ENCODE results near the gene TLE2. TPM values are rescaled to one million over a fixed set of nuclear protein-coding genes. Genes with fewer than 3 reads are reported as not detected.
"Not testable (repeated sequence)": the region's sequence is repeated elsewhere in the genome, so short reads cannot be mapped to it uniquely, and the experiment has no call there.

The TLE2 gene
- total RNA-seq, 1 donor from 2014 or later = 0.53 TPM

GRCh38 chr19:3015126-3016057, 13.7 kb downstream of the TLE2 start:
- TF ChIP-seq CTCF (IDR thresholded peaks at IDR 0.05; ENCODE audit: insufficient read depth, low read length, severe bottlenecking) = no peak
- Histone ChIP-seq H3K27me3 (ENCODE audit: control insufficient read depth, insufficient read depth, low read length) (no peaks in the 10 kb centered on the region), H3K4me3 (ENCODE audit: low read depth, low read length) (no peak overlapping the region), H3K36me3 (ENCODE audit: control insufficient read depth, insufficient read depth, low read length) (no peaks in the 10 kb centered on the region)
- DNase-seq (ENCODE audit: low read depth) (no peak), FAIRE-seq (no peak)

- DNase-seq (ENCODE audit: low read depth) (no peak), FAIRE-seq (no peak)
- Histone ChIP-seq H3K27me3 (ENCODE audit: control insufficient read depth, insufficient read depth, low read length) (no peaks in the 10 kb centered on the region), H3K4me3 (ENCODE audit: low read depth, low read length) (no peak overlapping the region), H3K36me3 (ENCODE audit: control insufficient read depth, insufficient read depth, low read length) (no peaks in the 10 kb centered on the region)
- no peak for TF ChIP-seq CTCF (IDR thresholded peaks at IDR 0.05; ENCODE audit: insufficient read depth, low read length, severe bottlenecking)
These were observed 14.9 kb downstream of the TLE2 start for GRCh38 chr19:3014135-3014534.

- FAIRE-seq (no peak), DNase-seq (ENCODE audit: low read depth) (no peak)
- TF ChIP-seq CTCF (IDR thresholded peaks at IDR 0.05; ENCODE audit: insufficient read depth, low read length, severe bottlenecking) = no peak
- H3K27me3 ChIP-seq (ENCODE audit: control insufficient read depth, insufficient read depth, low read length) = no peaks in the 10 kb centered on the region
- H3K36me3 ChIP-seq (ENCODE audit: control insufficient read depth, insufficient read depth, low read length) = no peaks in the 10 kb centered on the region
- no peak overlapping the region for H3K4me3 ChIP-seq (ENCODE audit: low read depth, low read length)
These were observed 15.8 kb downstream of the TLE2 start for GRCh38 chr19:3013263-3013725.

GRCh38 chr19:3012621-3013262, 16.3 kb downstream of the TLE2 start:
- TF ChIP-seq CTCF (IDR thresholded peaks at IDR 0.05; ENCODE audit: insufficient read depth, low read length, severe bottlenecking) = no peak
- H3K36me3 ChIP-seq (ENCODE audit: control insufficient read depth, insufficient read depth, low read length) = no peaks in the 10 kb centered on the region
- no peak overlapping the region for H3K4me3 ChIP-seq (ENCODE audit: low read depth, low read length)
- no peak for FAIRE-seq
- no peak for DNase-seq (ENCODE audit: low read depth)
- H3K27me3 ChIP-seq (ENCODE audit: control insufficient read depth, insufficient read depth, low read length) = no peaks in the 10 kb centered on the region

GRCh38 chr19:3012059-3012458, 17.0 kb downstream of the TLE2 start:
- not testable (repeated sequence) for FAIRE-seq; DNase-seq (ENCODE audit: low read depth); H3K27me3 ChIP-seq (ENCODE audit: control insufficient read depth, insufficient read depth, low read length); H3K36me3 ChIP-seq (ENCODE audit: control insufficient read depth, insufficient read depth, low read length); H3K4me3 ChIP-seq (ENCODE audit: low read depth, low read length)

- Histone ChIP-seq H3K36me3 (ENCODE audit: control insufficient read depth, insufficient read depth, low read length) (no peaks in the 10 kb centered on the region), H3K4me3 (ENCODE audit: low read depth, low read length) (no peak overlapping the region), H3K27me3 (ENCODE audit: control insufficient read depth, insufficient read depth, low read length) (no peaks in the 10 kb centered on the region)
- TF ChIP-seq CTCF (IDR thresholded peaks at IDR 0.05; ENCODE audit: insufficient read depth, low read length, severe bottlenecking) = no peak
- FAIRE-seq (no peak), DNase-seq (ENCODE audit: low read depth) (no peak)
These were observed 18.2 kb downstream of the TLE2 start for GRCh38 chr19:3010871-3011270.

All from bronchial epithelial cell (primary cell).